Suprapubic skin (tissue), 4 donors: ENCODE data around the gene MAP4. TPM values are rescaled to one million over a fixed set of nuclear protein-coding genes. Genes with fewer than 3 reads are reported as not detected.

Source experiments
- DNase-seq, 2 donors: peaks; one replicate each; pipeline ENCODE4 v3.0.0-alpha.2; 2019; ENCODE audit warnings: low spot score in 2 of 2
- H3K27ac ChIP-seq: fragments of 200-600 bp; sonication (generic); one replicate; pipeline ENCODE4 v1.5.1; 2019
- H3K27me3 ChIP-seq: fragments of 200-600 bp; sonication (generic); one replicate; pipeline ENCODE4 v1.5.1; 2019
- H3K36me3 ChIP-seq: fragments of 200-600 bp; sonication (generic); one replicate; pipeline ENCODE4 v1.5.1; 2019
- H3K4me1 ChIP-seq: fragments of 200-600 bp; sonication (generic); one replicate; pipeline ENCODE4 v1.5.1; 2019
- H3K4me3 ChIP-seq: fragments of 200-600 bp; sonication (generic); one replicate; pipeline ENCODE4 v1.5.1; 2019; ENCODE audit warnings: mild to moderate bottlenecking
- H3K9me3 ChIP-seq: fragments of 200-600 bp; sonication (generic); one replicate; pipeline ENCODE4 v1.5.1; 2019
- CTCF ChIP-seq, 2 donors: fragments of 200-600 bp in 1 of 2; fragments of 450-650 bp in 1 of 2; sonication (generic) in 1 of 2; IDR thresholded peaks; one replicate each; pipeline ENCODE4 v1.5.1; 2016 to 2019; ENCODE audit warnings: antibody characterized with exemption in 2 of 2, mild to moderate bottlenecking in 1 of 2, moderate library complexity in 1 of 2
- EP300 ChIP-seq: sonication (generic); formaldehyde crosslinking; IDR thresholded peaks from one replicate; pipeline ENCODE4 v1.6.1; 2017; ENCODE audit warnings: antibody characterized with exemption
- POLR2A ChIP-seq, 2 donors: fragments of 450-650 bp; IDR thresholded peaks; one replicate each; pipeline ENCODE4 v1.6.1; 2017; ENCODE audit warnings: antibody characterized with exemption in 2 of 2, mild to moderate bottlenecking in 2 of 2, moderate library complexity in 2 of 2
- POLR2AphosphoS5 ChIP-seq, 3 donors: sonication (generic); formaldehyde crosslinking; IDR thresholded peaks; one replicate each; pipeline ENCODE4 v1.6.1; 2017; ENCODE audit warnings: antibody characterized with exemption in 3 of 3
- WGBS: methylation state at CpG from one replicate; pipeline ENCODE4 v1.1.5; 2018; 5-methylcytosine and 5-hydroxymethylcytosine counted together
- total RNA-seq, 4 donors: library from RNA; depleted of rRNA; stranded (reverse); fragments of >200 nt; gene quantifications; one replicate each; pipeline ENCODE4 v1.1.0, GENCODE V29; 2016

MAP4 gene
- total RNA-seq, 4 donors from 2014 or later: 132 to 162 (median 144) TPM

- no peak for DNase-seq
- H3K4me1 ChIP-seq: peaks cover 24% of the 10 kb centered on the region
- H3K27me3 ChIP-seq: no peaks in the 10 kb centered on the region
- H3K36me3 ChIP-seq: no peaks in the 10 kb centered on the region
- no peak overlapping the region for H3K27ac ChIP-seq
- TF ChIP-seq POLR2AphosphoS5 (IDR thresholded peaks at IDR 0.05): no peak
- no peak for TF ChIP-seq CTCF (IDR thresholded peaks at IDR 0.05)
- no peak for TF ChIP-seq POLR2A (IDR thresholded peaks at IDR 0.05)
- TF ChIP-seq EP300: no peak
- no peak overlapping the region for H3K4me3 ChIP-seq
- H3K9me3 ChIP-seq: no peaks in the 10 kb centered on the region
- WGBS: 50% methylated on average over 2 of the region's 2 CpGs
These were observed 41.3 kb upstream of the MAP4 start for GRCh38 chr3:48057521-48057920.

GRCh38 chr3:48047841-48048464 is 31.7 kb upstream of the MAP4 start:
- H3K4me1 ChIP-seq: no peaks in the 10 kb centered on the region
- H3K9me3 ChIP-seq: no peaks in the 10 kb centered on the region
- no peak overlapping the region for H3K4me3 ChIP-seq
- H3K36me3 ChIP-seq: peaks cover 16% of the 10 kb centered on the region
- TF ChIP-seq EP300: no peak
- no peak for TF ChIP-seq POLR2AphosphoS5 (IDR thresholded peaks at IDR 0.05)
- TF ChIP-seq POLR2A (IDR thresholded peaks at IDR 0.05): no peak
- no peak for TF ChIP-seq CTCF (IDR thresholded peaks at IDR 0.05)
- no peak for DNase-seq
- H3K27me3 ChIP-seq: no peaks in the 10 kb centered on the region
- H3K27ac ChIP-seq: no peak overlapping the region

- Histone ChIP-seq H3K9me3 (no peaks in the 10 kb centered on the region), H3K4me1 (peaks cover 28% of the 10 kb centered on the region), H3K36me3 (no peaks in the 10 kb centered on the region), H3K4me3 (no peak overlapping the region), H3K27me3 (no peaks in the 10 kb centered on the region), H3K27ac (no peak overlapping the region)
- DNase-seq: no peak
- 78% methylated on average over 3 of the region's 3 CpGs for whole genome bisulfite sequencing
- TF ChIP-seq POLR2A (IDR thresholded peaks at IDR 0.05) (no peak), CTCF (IDR thresholded peaks at IDR 0.05) (no peak), EP300 (no peak), POLR2AphosphoS5 (IDR thresholded peaks at IDR 0.05) (no peak)
These were observed 26.0 kb upstream of the MAP4 start for GRCh38 chr3:48042071-48042760.

- no peak for TF ChIP-seq POLR2A (IDR thresholded peaks at IDR 0.05)
- TF ChIP-seq EP300: no peak
- Histone ChIP-seq H3K27ac (peak overlapping the region; percentile 61), H3K4me3 (no peak overlapping the region), H3K36me3 (no peaks in the 10 kb centered on the region), H3K4me1 (peaks cover 37% of the 10 kb centered on the region), H3K9me3 (no peaks in the 10 kb centered on the region), H3K27me3 (no peaks in the 10 kb centered on the region)
- no peak for DNase-seq
- 4% methylated on average over 1 of the region's 1 CpG for WGBS
These were observed 23.4 kb upstream of the MAP4 start for GRCh38 chr3:48039487-48040190.

- H3K4me1 ChIP-seq: peaks cover 43% of the 10 kb centered on the region
- H3K27ac ChIP-seq: peak overlapping the region; percentile 61
- DNase-seq: no peak
- H3K27me3 ChIP-seq: no peaks in the 10 kb centered on the region
- H3K9me3 ChIP-seq: no peaks in the 10 kb centered on the region
- TF ChIP-seq POLR2AphosphoS5 (IDR thresholded peaks at IDR 0.05) (no peak), POLR2A (IDR thresholded peaks at IDR 0.05) (no peak), CTCF (IDR thresholded peaks at IDR 0.05) (no peak), EP300 (no peak)
- H3K4me3 ChIP-seq: no peak overlapping the region
- 50% methylated on average over 6 of the region's 6 CpGs for WGBS
- no peaks in the 10 kb centered on the region for H3K36me3 ChIP-seq
These were observed 22.8 kb upstream of the MAP4 start for GRCh38 chr3:48038971-48039481.
